ENCODE measurements around the gene ATAT1.

- peak in 1 of 4 donors; percentile 28 for TF ChIP-seq POLR2A (IDR thresholded peaks at IDR 0.05)
- no peak for TF ChIP-seq CTCF (IDR thresholded peaks at IDR 0.05)
Measured at GRCh38 chr6:30615219-30615957, 11.3 kb upstream of the ATAT1 start.

All from stomach (tissue), 4 donors.